A673 (cell line): Measurements from ENCODE around the gene TMEM14A. TPM values are rescaled to one million over a fixed set of nuclear protein-coding genes. Genes with fewer than 3 reads are reported as not detected.
A peak's percentile ranks its signal among the peaks of the same experiment; 100 is the strongest.
"Not testable (repeated sequence)": the region's sequence is repeated elsewhere in the genome, so short reads cannot be mapped to it uniquely, and the experiment has no call there.

Experiments used
- BruUV-seq: library from RNA; stranded (reverse); fragments of 400-500 nt; replicated peaks from 2 replicates; lab custom pipeline; 2021; lab: Mats Ljungman, UMichigan
- CTCF ChIA-PET: fragments of 300-600 bp; sonication (Branson Sonifier 250); formaldehyde crosslinking; loops from one replicate; lab custom pipeline; 2022; ENCODE audit warnings: antibody characterized with exemption; lab: Charles Lee
- POLR2A ChIA-PET: fragments of 300-600 bp; sonication (Branson Sonifier 250); formaldehyde crosslinking; loops from one replicate; lab custom pipeline; 2022; ENCODE audit warnings: antibody characterized with exemption; ENCODE audit not compliant: low non-redundant PET; lab: Charles Lee
- DNase-seq: peaks from one replicate; pipeline ENCODE4 v3.0.0-alpha.2; 2015; ENCODE audit warnings: low spot score
- H3K27ac ChIP-seq: fragments of 200-600 bp; sonication (generic); 2 replicates; pipeline ENCODE4 v1.5.1; 2016; ENCODE audit warnings: mixed run types, low read depth, mild to moderate bottlenecking, mixed read lengths, antibody characterized with exemption, low read length; ENCODE audit not compliant: poor library complexity, severe bottlenecking
- H3K27me3 ChIP-seq: fragments of 200-600 bp; sonication (generic); replicated peaks from 2 replicates; pipeline ENCODE4 v1.6.1; 2017; ENCODE audit warnings: mixed run types, low read depth, mild to moderate bottlenecking, mixed read lengths, antibody characterized with exemption, low read length; ENCODE audit not compliant: insufficient read depth, poor library complexity
- H3K36me3 ChIP-seq: fragments of 200-600 bp; sonication (generic); 2 replicates; pipeline ENCODE4 v1.6.1; 2016; ENCODE audit warnings: mixed run types, mild to moderate bottlenecking, mixed read lengths, antibody characterized with exemption, low read length; ENCODE audit not compliant: insufficient read depth, poor library complexity, severe bottlenecking
- H3K4me1 ChIP-seq: fragments of 200-600 bp; sonication (generic); 2 replicates; pipeline ENCODE4 v1.6.1; 2017; ENCODE audit warnings: mixed run types, mild to moderate bottlenecking, mixed read lengths, antibody characterized with exemption, low read length; ENCODE audit not compliant: insufficient read depth, poor library complexity, severe bottlenecking
- H3K4me3 ChIP-seq: fragments of 200-600 bp; sonication (generic); 2 replicates; pipeline ENCODE4 v1.5.1; 2016; ENCODE audit warnings: low read depth, mixed run types, mild to moderate bottlenecking, mixed read lengths, low read length; ENCODE audit not compliant: poor library complexity, severe bottlenecking
- H3K9me3 ChIP-seq: fragments of 200-600 bp; sonication (generic); 2 replicates; pipeline ENCODE4 v1.6.1; 2016; ENCODE audit warnings: mixed run types, low read depth, mild to moderate bottlenecking, mixed read lengths, antibody characterized with exemption, low read length; ENCODE audit not compliant: poor library complexity, severe bottlenecking
- EZH2 ChIP-seq: fragments of 200-600 bp; sonication (generic); IDR thresholded peaks from 2 replicates; pipeline ENCODE4 v1.6.1; 2017; ENCODE audit warnings: borderline replicate concordance, low read depth, mild to moderate bottlenecking, mixed read lengths, antibody characterized with exemption, low read length; ENCODE audit not compliant: poor library complexity, severe bottlenecking
- intact Hi-C: fragments of 100-400 bp; cut with micrococcal nuclease; formaldehyde crosslinking; loops from one replicate; pipeline ENCODE4 v1.10.0; 2022; ENCODE audit not compliant: unreplicated experiment
- total RNA-seq: library from RNA; stranded (reverse); gene quantifications from 2 replicates; pipeline ENCODE4 v1.2.3, GENCODE V29; 2021
- TF ChIP-seq, protein P1 (sequence below): fragments of 300-800, 200-600 bp; sonication (generic); conservative IDR thresholded peaks from 2 replicates; pipeline ENCODE4 v1.5.1; 2017; ENCODE audit warnings: low read depth, mild to moderate bottlenecking, antibody characterized with exemption, low read length, moderate library complexity, mixed read lengths

Gene TMEM14A
- total RNA-seq, 1 experiment from 2014 or later = 8.4 TPM

GRCh38 chr6:52696418-52696817, 25.5 kb downstream of the TMEM14A start:
- peak; percentile 11 for DNase-seq
- ChIA-PET POLR2A (no interaction called here), CTCF (interaction anchor here (1.0 kb wide), 1 partner anchor 21 kb away, joined by 9 read pairs; no protein-coding TSS in a partner anchor)
- TF ChIP-seq, protein P1, sequence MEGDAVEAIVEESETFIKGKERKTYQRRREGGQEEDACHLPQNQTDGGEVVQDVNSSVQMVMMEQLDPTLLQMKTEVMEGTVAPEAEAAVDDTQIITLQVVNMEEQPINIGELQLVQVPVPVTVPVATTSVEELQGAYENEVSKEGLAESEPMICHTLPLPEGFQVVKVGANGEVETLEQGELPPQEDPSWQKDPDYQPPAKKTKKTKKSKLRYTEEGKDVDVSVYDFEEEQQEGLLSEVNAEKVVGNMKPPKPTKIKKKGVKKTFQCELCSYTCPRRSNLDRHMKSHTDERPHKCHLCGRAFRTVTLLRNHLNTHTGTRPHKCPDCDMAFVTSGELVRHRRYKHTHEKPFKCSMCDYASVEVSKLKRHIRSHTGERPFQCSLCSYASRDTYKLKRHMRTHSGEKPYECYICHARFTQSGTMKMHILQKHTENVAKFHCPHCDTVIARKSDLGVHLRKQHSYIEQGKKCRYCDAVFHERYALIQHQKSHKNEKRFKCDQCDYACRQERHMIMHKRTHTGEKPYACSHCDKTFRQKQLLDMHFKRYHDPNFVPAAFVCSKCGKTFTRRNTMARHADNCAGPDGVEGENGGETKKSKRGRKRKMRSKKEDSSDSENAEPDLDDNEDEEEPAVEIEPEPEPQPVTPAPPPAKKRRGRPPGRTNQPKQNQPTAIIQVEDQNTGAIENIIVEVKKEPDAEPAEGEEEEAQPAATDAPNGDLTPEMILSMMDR = no peak
- TF ChIP-seq EZH2 = no peak
- peaks cover 4% of the 10 kb centered on the region for H3K4me1 ChIP-seq
- no peaks in the 10 kb centered on the region for H3K9me3 ChIP-seq
- no peaks in the 10 kb centered on the region for H3K27me3 ChIP-seq
- no TSS peak for BruUV-seq
- intact Hi-C loops = no loop called here
- H3K36me3 ChIP-seq = no peaks in the 10 kb centered on the region
- no peak overlapping the region for H3K27ac ChIP-seq
- no peak overlapping the region for H3K4me3 ChIP-seq

GRCh38 chr6:52697903-52698302, 27.0 kb downstream of the TMEM14A start:
- BruUV-seq = no TSS peak
- TF ChIP-seq EZH2 = no peak
- TF ChIP-seq, protein P1 = peak; percentile 31; the same call in 1 of the 2 replicates
- Histone ChIP-seq H3K36me3 (no peaks in the 10 kb centered on the region), H3K27ac (no peak overlapping the region), H3K4me3 (no peak overlapping the region), H3K4me1 (peaks cover 4% of the 10 kb centered on the region), H3K9me3 (no peaks in the 10 kb centered on the region), H3K27me3 (no peaks in the 10 kb centered on the region)
- peak; percentile 40 for DNase-seq
- POLR2A ChIA-PET = no interaction called here
- CTCF ChIA-PET = no interaction called here
- intact Hi-C loops = no loop called here

DNA sequence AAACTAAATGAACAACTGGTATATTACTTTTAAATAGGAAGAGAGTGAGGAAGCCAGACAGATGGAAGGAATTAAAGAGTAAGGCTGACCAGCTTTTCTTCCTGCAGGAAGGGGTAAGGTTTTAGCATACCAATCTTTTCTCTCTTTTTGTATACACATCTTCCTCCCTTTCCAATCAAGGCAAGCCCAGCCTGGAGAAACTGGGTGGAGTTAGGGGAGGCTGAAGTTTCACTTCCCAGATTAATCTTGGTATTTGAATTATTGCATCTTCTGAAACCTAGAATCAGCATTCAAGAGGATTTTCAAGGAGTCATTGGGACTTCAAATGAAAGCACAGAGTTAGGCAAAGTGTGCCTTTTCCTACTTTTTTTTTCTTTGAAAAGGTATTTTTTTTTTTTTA, 33.1 kb downstream of the TMEM14A start:
- DNase-seq = no peak
- TF ChIP-seq, protein P1 = no peak
- no peak for TF ChIP-seq EZH2
- no peak overlapping the region for H3K27ac ChIP-seq
- intact Hi-C loops = no loop called here
- H3K9me3 ChIP-seq = peaks cover 7% of the 10 kb centered on the region
- H3K4me1 ChIP-seq = no peaks in the 10 kb centered on the region
- no peaks in the 10 kb centered on the region for H3K36me3 ChIP-seq
- CTCF ChIA-PET = no interaction called here
- BruUV-seq = no TSS peak
- POLR2A ChIA-PET = no interaction called here
- H3K4me3 ChIP-seq = no peak overlapping the region
- H3K27me3 ChIP-seq = no peaks in the 10 kb centered on the region

- BruUV-seq, H3K36me3 ChIP-seq, intact Hi-C loops, H3K4me3 ChIP-seq, CTCF ChIA-PET, H3K4me1 ChIP-seq, DNase-seq, H3K9me3 ChIP-seq, H3K27ac ChIP-seq, H3K27me3 ChIP-seq, POLR2A ChIA-PET: not testable (repeated sequence)
These were observed 34.0 kb downstream of the TMEM14A start for GRCh38 chr6:52704781-52705502.
